HEK293T (cell line): ENCODE measurements around the gene INA.

ENCODE experiments used
- BHLHE40 ChIP-seq: fragments of 450-650 bp; IDR thresholded peaks from 2 replicates; pipeline ENCODE4 v1.6.1; 2016; ENCODE audit warnings: mild to moderate bottlenecking, moderate library complexity, borderline replicate concordance
- ELF4 ChIP-seq: fragments of 450-650 bp; IDR thresholded peaks from 2 replicates; pipeline ENCODE4 v1.6.1; 2017; ENCODE audit warnings: antibody characterized with exemption
- FOXA1 ChIP-seq: fragments of 450-650 bp; IDR thresholded peaks from 2 replicates; pipeline ENCODE4 v1.6.1; 2016; ENCODE audit warnings: mild to moderate bottlenecking
- FOXM1 ChIP-seq: fragments of 450-650 bp; IDR thresholded peaks from 2 replicates; pipeline ENCODE4 v1.6.1; 2017; ENCODE audit warnings: mild to moderate bottlenecking, borderline replicate concordance
- NFRKB ChIP-seq: fragments of 450-650 bp; IDR thresholded peaks from 2 replicates; pipeline ENCODE4 v1.6.1; 2016; ENCODE audit warnings: mild to moderate bottlenecking, moderate library complexity
- PKNOX1 ChIP-seq: fragments of 450-650 bp; IDR thresholded peaks from 2 replicates; pipeline ENCODE4 v1.6.1; 2016
- SUZ12 ChIP-seq: fragments of 450-650 bp; IDR thresholded peaks from 2 replicates; pipeline ENCODE4 v1.6.1; 2016; ENCODE audit warnings: mild to moderate bottlenecking

DNA sequence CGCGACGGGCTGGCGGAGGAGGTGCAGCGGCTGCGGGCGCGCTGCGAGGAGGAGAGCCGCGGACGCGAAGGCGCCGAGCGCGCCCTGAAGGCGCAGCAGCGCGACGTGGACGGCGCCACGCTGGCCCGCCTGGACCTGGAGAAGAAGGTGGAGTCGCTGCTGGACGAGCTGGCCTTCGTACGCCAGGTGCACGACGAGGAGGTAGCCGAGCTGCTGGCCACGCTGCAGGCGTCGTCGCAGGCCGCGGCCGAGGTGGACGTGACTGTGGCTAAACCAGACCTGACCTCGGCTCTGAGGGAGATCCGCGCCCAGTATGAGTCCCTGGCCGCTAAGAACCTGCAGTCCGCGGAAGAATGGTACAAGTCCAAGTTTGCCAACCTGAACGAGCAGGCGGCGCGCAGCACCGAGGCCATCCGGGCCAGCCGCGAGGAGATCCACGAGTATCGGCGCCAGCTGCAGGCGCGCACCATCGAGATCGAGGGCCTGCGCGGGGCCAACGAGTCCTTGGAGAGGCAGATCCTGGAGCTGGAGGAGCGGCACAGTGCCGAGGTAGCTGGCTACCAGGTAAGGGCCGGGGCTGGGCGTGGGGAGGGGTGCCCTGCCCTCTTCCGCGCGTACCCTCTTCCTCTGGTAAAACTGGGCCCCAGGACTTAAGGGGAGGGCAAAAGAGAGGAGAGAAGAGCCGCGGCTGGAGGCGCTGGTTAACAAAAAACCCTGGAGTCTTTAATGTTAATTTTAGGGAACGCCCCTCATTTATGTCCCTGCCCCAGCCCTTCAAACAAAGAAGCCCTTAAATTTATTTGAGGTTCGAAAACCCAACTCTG lies 987 bp downstream of the INA start:
- no peak for TF ChIP-seq ELF4
- no peak for TF ChIP-seq NFRKB
- TF ChIP-seq BHLHE40: no peak
- TF ChIP-seq FOXA1: no peak
- no peak for TF ChIP-seq SUZ12
- TF ChIP-seq FOXM1: no peak
- TF ChIP-seq PKNOX1: no peak
